ENCODE measurements around the gene IGFBP5. TPM values are rescaled to one million over a fixed set of nuclear protein-coding genes. Genes with fewer than 3 reads are reported as not detected.

IGFBP5 gene
- total and polyA plus RNA-seq, 10 of the 15 experiments (the other 5 are each of a cell fraction or from before 2014, with no cell fraction given), result 2.8 TPM; not detected in 9

DNA sequence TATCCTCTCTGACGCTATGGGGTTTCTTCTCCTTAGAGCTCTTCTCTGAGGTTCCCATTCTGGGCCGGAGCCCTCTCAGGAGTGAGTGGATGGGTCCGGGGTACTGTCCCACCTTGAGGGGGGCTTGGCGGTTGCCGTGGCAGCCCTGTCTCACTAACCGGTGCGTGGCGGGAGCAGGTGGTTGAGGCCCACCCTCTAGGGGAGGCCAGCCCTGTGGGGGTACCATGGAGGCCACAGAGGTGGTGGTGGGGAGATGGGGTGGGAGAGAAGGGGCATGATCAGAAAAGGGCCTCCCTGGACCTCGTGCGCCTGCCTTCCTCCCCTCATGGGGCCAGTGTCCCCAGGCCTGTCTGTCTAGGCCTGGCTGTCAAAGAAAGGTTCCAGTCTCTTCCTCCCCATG lies 22.3 kb downstream of the IGFBP5 start (continued):
- TF ChIP-seq, protein P1, sequence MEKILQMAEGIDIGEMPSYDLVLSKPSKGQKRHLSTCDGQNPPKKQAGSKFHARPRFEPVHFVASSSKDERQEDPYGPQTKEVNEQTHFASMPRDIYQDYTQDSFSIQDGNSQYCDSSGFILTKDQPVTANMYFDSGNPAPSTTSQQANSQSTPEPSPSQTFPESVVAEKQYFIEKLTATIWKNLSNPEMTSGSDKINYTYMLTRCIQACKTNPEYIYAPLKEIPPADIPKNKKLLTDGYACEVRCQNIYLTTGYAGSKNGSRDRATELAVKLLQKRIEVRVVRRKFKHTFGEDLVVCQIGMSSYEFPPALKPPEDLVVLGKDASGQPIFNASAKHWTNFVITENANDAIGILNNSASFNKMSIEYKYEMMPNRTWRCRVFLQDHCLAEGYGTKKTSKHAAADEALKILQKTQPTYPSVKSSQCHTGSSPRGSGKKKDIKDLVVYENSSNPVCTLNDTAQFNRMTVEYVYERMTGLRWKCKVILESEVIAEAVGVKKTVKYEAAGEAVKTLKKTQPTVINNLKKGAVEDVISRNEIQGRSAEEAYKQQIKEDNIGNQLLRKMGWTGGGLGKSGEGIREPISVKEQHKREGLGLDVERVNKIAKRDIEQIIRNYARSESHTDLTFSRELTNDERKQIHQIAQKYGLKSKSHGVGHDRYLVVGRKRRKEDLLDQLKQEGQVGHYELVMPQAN (conservative IDR thresholded peaks at IDR 0.05), result no peak
- TF ChIP-seq CBX3 (IDR thresholded peaks at IDR 0.05; ENCODE audit: borderline replicate concordance, low read depth) (no peak), ETV6 (conservative IDR thresholded peaks at IDR 0.05 in 1 of 2, IDR thresholded peaks at IDR 0.05 in 1 of 2; ENCODE audit: borderline replicate concordance in 1 of 2, low read depth in 1 of 2) (no peak), CREB1 (IDR thresholded peaks at IDR 0.05; ENCODE audit: low read depth) (no peak)

DNA sequence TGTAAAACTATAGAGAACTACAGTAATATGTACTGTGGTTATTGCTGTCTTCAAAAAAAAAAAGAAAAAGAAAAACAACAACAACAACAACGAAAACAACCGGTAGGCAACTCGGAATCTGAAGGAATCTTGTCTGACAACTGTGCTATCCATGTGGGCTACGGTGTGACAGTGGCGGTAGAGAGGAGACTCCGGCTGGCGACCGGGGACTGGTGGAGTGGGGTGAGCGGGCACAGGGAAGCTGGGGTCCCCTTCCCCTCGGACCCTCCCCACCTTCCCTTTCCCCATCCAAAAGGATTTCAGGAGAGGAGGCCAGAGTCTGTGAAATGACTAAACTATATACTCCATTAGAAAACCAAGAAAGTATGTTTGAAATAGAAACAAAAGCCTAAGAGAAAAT lies 22.9 kb downstream of the IGFBP5 start:
- RAD21 ChIA-PET (ENCODE audit: unreplicated experiment), result no interaction called here
- no peaks in the 10 kb centered on the region for H3K79me2 ChIP-seq (ENCODE audit: control insufficient read depth, insufficient read depth, low read length)
- H2AFZ ChIP-seq (ENCODE audit: control insufficient read depth, low read depth, low read length), result no peak overlapping the region
- H3K27ac ChIP-seq (ENCODE audit: control insufficient read depth, insufficient read depth), result no peak overlapping the region
- no peaks in the 10 kb centered on the region for H4K20me1 ChIP-seq (ENCODE audit: control insufficient read depth, insufficient read depth)
- FAIRE-seq, result no peak
- peaks cover 2 to 5% of the 10 kb centered on the region in 2 experiments for H3K27me3 ChIP-seq (replicated peaks in 1 of 2; ENCODE audit: control insufficient read depth in 2 of 2, insufficient read depth in 2 of 2, low read length in 1 of 2)
- no peak for ATAC-seq
- H3K4me2 ChIP-seq (ENCODE audit: control insufficient read depth, insufficient read depth), result no peak overlapping the region
- BruUV-seq (replicated peaks), result no TSS peak
- H3K9ac ChIP-seq (ENCODE audit: control insufficient read depth, insufficient read depth, low read length), result no peak overlapping the region
- H3K4me1 ChIP-seq (ENCODE audit: control insufficient read depth, insufficient read depth, low read length), result no peaks in the 10 kb centered on the region
- in situ Hi-C loops (cut with MboI), result no loop called here
- WGBS (ENCODE audit: insufficient coverage, insufficient replicate concordance, low lambda C conversion rate, missing lambda C conversion rate), result 41% methylated on average over 10 of the region's 10 CpGs
- no peaks in the 10 kb centered on the region for H3K9me3 ChIP-seq (replicated peaks; ENCODE audit: control insufficient read depth, insufficient read depth, low read length)
- CTCF ChIA-PET, result no interaction called here
- SMC1A ChIA-PET (ENCODE audit: uncharacterized antibody, unreplicated experiment), result no interaction called here
- intact Hi-C loops (cut with micrococcal nuclease; ENCODE audit: unreplicated experiment), result no loop called here
- no peak for DNase-seq (ENCODE audit: low read depth, low spot score)
- no peak overlapping the region for H3K4me3 ChIP-seq
- POLR2A ChIA-PET, result no interaction called here
- H3K36me3 ChIP-seq (ENCODE audit: control insufficient read depth in 2 of 2, insufficient read depth in 2 of 2, low read length in 1 of 2), result no peaks in the 10 kb centered on the region
- TF ChIP-seq HDAC6 (IDR thresholded peaks at IDR 0.05; ENCODE audit: unreplicated experiment), result no peak
- no peak for TF ChIP-seq GABPA (IDR thresholded peaks at IDR 0.05; ENCODE audit: low read depth)
- TF ChIP-seq, protein P2, sequence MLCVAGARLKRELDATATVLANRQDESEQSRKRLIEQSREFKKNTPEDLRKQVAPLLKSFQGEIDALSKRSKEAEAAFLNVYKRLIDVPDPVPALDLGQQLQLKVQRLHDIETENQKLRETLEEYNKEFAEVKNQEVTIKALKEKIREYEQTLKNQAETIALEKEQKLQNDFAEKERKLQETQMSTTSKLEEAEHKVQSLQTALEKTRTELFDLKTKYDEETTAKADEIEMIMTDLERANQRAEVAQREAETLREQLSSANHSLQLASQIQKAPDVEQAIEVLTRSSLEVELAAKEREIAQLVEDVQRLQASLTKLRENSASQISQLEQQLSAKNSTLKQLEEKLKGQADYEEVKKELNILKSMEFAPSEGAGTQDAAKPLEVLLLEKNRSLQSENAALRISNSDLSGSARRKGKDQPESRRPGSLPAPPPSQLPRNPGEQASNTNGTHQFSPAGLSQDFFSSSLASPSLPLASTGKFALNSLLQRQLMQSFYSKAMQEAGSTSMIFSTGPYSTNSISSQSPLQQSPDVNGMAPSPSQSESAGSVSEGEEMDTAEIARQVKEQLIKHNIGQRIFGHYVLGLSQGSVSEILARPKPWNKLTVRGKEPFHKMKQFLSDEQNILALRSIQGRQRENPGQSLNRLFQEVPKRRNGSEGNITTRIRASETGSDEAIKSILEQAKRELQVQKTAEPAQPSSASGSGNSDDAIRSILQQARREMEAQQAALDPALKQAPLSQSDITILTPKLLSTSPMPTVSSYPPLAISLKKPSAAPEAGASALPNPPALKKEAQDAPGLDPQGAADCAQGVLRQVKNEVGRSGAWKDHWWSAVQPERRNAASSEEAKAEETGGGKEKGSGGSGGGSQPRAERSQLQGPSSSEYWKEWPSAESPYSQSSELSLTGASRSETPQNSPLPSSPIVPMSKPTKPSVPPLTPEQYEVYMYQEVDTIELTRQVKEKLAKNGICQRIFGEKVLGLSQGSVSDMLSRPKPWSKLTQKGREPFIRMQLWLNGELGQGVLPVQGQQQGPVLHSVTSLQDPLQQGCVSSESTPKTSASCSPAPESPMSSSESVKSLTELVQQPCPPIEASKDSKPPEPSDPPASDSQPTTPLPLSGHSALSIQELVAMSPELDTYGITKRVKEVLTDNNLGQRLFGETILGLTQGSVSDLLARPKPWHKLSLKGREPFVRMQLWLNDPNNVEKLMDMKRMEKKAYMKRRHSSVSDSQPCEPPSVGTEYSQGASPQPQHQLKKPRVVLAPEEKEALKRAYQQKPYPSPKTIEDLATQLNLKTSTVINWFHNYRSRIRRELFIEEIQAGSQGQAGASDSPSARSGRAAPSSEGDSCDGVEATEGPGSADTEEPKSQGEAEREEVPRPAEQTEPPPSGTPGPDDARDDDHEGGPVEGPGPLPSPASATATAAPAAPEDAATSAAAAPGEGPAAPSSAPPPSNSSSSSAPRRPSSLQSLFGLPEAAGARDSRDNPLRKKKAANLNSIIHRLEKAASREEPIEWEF (IDR thresholded peaks at IDR 0.05; ENCODE audit: insufficient replicate concordance, low read depth, low read length), result no peak
- no peak for TF ChIP-seq KAT2A (conservative IDR thresholded peaks at IDR 0.05; ENCODE audit: control insufficient read depth, low read depth, low read length)
- TF ChIP-seq, protein P3, sequence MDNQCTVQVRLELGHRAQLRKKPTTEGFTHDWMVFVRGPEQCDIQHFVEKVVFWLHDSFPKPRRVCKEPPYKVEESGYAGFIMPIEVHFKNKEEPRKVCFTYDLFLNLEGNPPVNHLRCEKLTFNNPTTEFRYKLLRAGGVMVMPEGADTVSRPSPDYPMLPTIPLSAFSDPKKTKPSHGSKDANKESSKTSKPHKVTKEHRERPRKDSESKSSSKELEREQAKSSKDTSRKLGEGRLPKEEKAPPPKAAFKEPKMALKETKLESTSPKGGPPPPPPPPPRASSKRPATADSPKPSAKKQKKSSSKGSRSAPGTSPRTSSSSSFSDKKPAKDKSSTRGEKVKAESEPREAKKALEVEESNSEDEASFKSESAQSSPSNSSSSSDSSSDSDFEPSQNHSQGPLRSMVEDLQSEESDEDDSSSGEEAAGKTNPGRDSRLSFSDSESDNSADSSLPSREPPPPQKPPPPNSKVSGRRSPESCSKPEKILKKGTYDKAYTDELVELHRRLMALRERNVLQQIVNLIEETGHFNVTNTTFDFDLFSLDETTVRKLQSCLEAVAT (IDR thresholded peaks at IDR 0.05), result no peak
- TF ChIP-seq, protein P4, sequence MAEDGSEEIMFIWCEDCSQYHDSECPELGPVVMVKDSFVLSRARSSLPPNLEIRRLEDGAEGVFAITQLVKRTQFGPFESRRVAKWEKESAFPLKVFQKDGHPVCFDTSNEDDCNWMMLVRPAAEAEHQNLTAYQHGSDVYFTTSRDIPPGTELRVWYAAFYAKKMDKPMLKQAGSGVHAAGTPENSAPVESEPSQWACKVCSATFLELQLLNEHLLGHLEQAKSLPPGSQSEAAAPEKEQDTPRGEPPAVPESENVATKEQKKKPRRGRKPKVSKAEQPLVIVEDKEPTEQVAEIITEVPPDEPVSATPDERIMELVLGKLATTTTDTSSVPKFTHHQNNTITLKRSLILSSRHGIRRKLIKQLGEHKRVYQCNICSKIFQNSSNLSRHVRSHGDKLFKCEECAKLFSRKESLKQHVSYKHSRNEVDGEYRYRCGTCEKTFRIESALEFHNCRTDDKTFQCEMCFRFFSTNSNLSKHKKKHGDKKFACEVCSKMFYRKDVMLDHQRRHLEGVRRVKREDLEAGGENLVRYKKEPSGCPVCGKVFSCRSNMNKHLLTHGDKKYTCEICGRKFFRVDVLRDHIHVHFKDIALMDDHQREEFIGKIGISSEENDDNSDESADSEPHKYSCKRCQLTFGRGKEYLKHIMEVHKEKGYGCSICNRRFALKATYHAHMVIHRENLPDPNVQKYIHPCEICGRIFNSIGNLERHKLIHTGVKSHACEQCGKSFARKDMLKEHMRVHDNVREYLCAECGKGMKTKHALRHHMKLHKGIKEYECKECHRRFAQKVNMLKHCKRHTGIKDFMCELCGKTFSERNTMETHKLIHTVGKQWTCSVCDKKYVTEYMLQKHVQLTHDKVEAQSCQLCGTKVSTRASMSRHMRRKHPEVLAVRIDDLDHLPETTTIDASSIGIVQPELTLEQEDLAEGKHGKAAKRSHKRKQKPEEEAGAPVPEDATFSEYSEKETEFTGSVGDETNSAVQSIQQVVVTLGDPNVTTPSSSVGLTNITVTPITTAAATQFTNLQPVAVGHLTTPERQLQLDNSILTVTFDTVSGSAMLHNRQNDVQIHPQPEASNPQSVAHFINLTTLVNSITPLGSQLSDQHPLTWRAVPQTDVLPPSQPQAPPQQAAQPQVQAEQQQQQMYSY (CRISPR knock-in tag; IDR thresholded peaks at IDR 0.05), result no peak

Measured in GM12878 (cell line).